ENCODE measurements around the gene PROK1. TPM values are rescaled to one million over a fixed set of nuclear protein-coding genes. Genes with fewer than 3 reads are reported as not detected.

The PROK1 gene
- total and polyA plus RNA-seq, 2 of the 4 experiments (the other 2 are of a cell fraction): not detected

GRCh38 chr1:110466646-110467280 lies 15.8 kb downstream of the PROK1 start:
- Histone ChIP-seq H3K27ac (ENCODE audit: insufficient read depth, low read length) (no peak overlapping the region), H3K18ac (ENCODE audit: low read depth, low read length) (no peak overlapping the region), H3K4me3 (ENCODE audit: insufficient read depth, low read depth, low read length) (no peak overlapping the region), H3K79me1 (ENCODE audit: low read depth in 1 of 2, low read length in 2 of 2) (no peaks in the 10 kb centered on the region), H2AFZ (replicated peaks; ENCODE audit: low read length, poor library complexity) (no peak overlapping the region), H2BK120ac (ENCODE audit: low read depth, low read length) (no peak overlapping the region), H3K9me3 (ENCODE audit: control insufficient read depth, insufficient read depth, low read length) (no peaks in the 10 kb centered on the region), H2BK20ac (ENCODE audit: low read depth, low read length) (no peak overlapping the region), H3K36me3 (ENCODE audit: control insufficient read depth, insufficient read depth, low read length) (no peaks in the 10 kb centered on the region), H4K20me1 (ENCODE audit: insufficient read depth, low read length) (no peaks in the 10 kb centered on the region), H3K4me2 (ENCODE audit: low read depth, low read length) (no peak overlapping the region), H3K23ac (ENCODE audit: low read depth, low read length) (no peak overlapping the region), H3K56ac (ENCODE audit: extremely low read depth, insufficient read depth, low read length) (no peak overlapping the region), H2AK9ac (replicated peaks; ENCODE audit: low read depth, low read length, poor library complexity) (no peak overlapping the region), H4K91ac (ENCODE audit: insufficient read depth, low read depth, low read length) (no peak overlapping the region), H3K9me1 (ENCODE audit: insufficient read depth, low read length) (peaks cover 3% of the 10 kb centered on the region; the same call in 1 of the 2 replicates), H3K4me1 (ENCODE audit: control insufficient read depth, insufficient read depth, low read length) (peaks cover 20% of the 10 kb centered on the region), H2AK5ac (ENCODE audit: low read depth, low read length) (no peak overlapping the region), H3K9ac (ENCODE audit: low read depth, low read length) (no peak overlapping the region), H4K5ac (ENCODE audit: low read depth, low read length) (no peak overlapping the region), H3K4ac (ENCODE audit: low read depth, low read length) (no peak overlapping the region), H3K14ac (replicated peaks; ENCODE audit: low read depth, low read length) (no peak overlapping the region), H3K27me3 (ENCODE audit: control insufficient read depth, insufficient read depth, low read length) (peaks cover 2% of the 10 kb centered on the region), H4K8ac (ENCODE audit: low read depth in 2 of 2, low read length in 2 of 2) (no peak overlapping the region), H2BK5ac (ENCODE audit: low read depth, low read length, poor library complexity, severe bottlenecking) (no peak overlapping the region), H2BK15ac (ENCODE audit: low read depth, low read length) (no peak overlapping the region)
- BruUV-seq (replicated peaks): no TSS peak
- TF ChIP-seq CEBPB (IDR thresholded peaks at IDR 0.05; ENCODE audit: low read depth, low read length) (no peak), CTCF (conservative IDR thresholded peaks at IDR 0.05; ENCODE audit: low read depth, low read length) (no peak), MXI1 (IDR thresholded peaks at IDR 0.05; ENCODE audit: borderline replicate concordance, low read depth, low read length) (no peak), RCOR1 (IDR thresholded peaks at IDR 0.05; ENCODE audit: insufficient replicate concordance, low read length) (no peak), RAD21 (IDR thresholded peaks at IDR 0.05; ENCODE audit: low read length) (no peak), MAZ (IDR thresholded peaks at IDR 0.05; ENCODE audit: borderline replicate concordance, low read depth, low read length) (no peak), NFE2L2 (IDR thresholded peaks at IDR 0.05; ENCODE audit: low read depth, low read length) (no peak), SMC3 (IDR thresholded peaks at IDR 0.05; ENCODE audit: low read depth, low read length) (no peak), CHD1 (IDR thresholded peaks at IDR 0.05; ENCODE audit: low read depth, low read length) (no peak), RFX5 (IDR thresholded peaks at IDR 0.05; ENCODE audit: low read depth, low read length) (no peak), FOS (IDR thresholded peaks at IDR 0.05; ENCODE audit: low read depth, low read length) (no peak), POLR2A (IDR thresholded peaks at IDR 0.05; ENCODE audit: low read depth, low read length) (no peak), MAFK (IDR thresholded peaks at IDR 0.05; ENCODE audit: low read depth, low read length) (no peak), BHLHE40 (IDR thresholded peaks at IDR 0.05; ENCODE audit: low read depth, low read length) (no peak)
- TF ChIP-seq, protein P1, sequence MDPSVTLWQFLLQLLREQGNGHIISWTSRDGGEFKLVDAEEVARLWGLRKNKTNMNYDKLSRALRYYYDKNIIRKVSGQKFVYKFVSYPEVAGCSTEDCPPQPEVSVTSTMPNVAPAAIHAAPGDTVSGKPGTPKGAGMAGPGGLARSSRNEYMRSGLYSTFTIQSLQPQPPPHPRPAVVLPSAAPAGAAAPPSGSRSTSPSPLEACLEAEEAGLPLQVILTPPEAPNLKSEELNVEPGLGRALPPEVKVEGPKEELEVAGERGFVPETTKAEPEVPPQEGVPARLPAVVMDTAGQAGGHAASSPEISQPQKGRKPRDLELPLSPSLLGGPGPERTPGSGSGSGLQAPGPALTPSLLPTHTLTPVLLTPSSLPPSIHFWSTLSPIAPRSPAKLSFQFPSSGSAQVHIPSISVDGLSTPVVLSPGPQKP (IDR thresholded peaks at IDR 0.05; ENCODE audit: borderline replicate concordance, low read depth, low read length): no peak
- TF ChIP-seq, protein P2, sequence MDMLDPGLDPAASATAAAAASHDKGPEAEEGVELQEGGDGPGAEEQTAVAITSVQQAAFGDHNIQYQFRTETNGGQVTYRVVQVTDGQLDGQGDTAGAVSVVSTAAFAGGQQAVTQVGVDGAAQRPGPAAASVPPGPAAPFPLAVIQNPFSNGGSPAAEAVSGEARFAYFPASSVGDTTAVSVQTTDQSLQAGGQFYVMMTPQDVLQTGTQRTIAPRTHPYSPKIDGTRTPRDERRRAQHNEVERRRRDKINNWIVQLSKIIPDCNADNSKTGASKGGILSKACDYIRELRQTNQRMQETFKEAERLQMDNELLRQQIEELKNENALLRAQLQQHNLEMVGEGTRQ (IDR thresholded peaks at IDR 0.05; ENCODE audit: low read depth, low read length): no peak
- dilution Hi-C loops (cut with HindIII; ENCODE audit: low sequenced_read_pairs, unreplicated experiment) (no loop called here), intact Hi-C loops (cut with micrococcal nuclease) (no loop called here), in situ Hi-C loops (cut with MboI; ENCODE audit: low sequenced_read_pairs) (loop anchor here (10.0 kb wide), 2 partner anchors 132 to 422 kb away; partner anchors contain the start of gene RBM15)
- no peak for DNase-seq
- WGBS, 2 experiments (ENCODE audit: extremely low coverage in 2 of 2, insufficient read length in 1 of 2): 57% methylated on average over 1 of the region's 8 CpGs; no CpG with 5 or more reads in 1 of the 2 experiments
- ATAC-seq (ENCODE audit: low read depth): no peak
- CTCF ChIA-PET: interaction anchor here (1.1 kb wide), 1 partner anchor 29 kb away, joined by 4 read pairs; no protein-coding TSS in a partner anchor
- POLR2A ChIA-PET (ENCODE audit: unreplicated experiment): no interaction called here
